Smooth muscle cell (in vitro differentiated cells): Measurements from ENCODE around the gene FILIP1L. TPM values are rescaled to one million over a fixed set of nuclear protein-coding genes. Genes with fewer than 3 reads are reported as not detected.

Experiments
- DNase-seq: peaks from one replicate; lab custom pipeline; 2025; ENCODE audit not compliant: unreplicated experiment; lab: John Stamatoyannopoulos, UW
- H2AFZ ChIP-seq: fragments of 200-600 bp; sonication (generic); 2 replicates; pipeline ENCODE4 v1.6.0; 2016; ENCODE audit warnings: antibody characterized with exemption, low read depth, mild to moderate bottlenecking
- H3F3A ChIP-seq: fragments of 200-600 bp; sonication (generic); 2 replicates; pipeline ENCODE4 v1.6.0; 2017; ENCODE audit warnings: antibody characterized with exemption, low read depth
- H3K27ac ChIP-seq: fragments of 200-600 bp; sonication (generic); 2 replicates; pipeline ENCODE4 v1.5.1; 2016; ENCODE audit warnings: low read depth, mild to moderate bottlenecking
- H3K27me3 ChIP-seq: fragments of 200-600 bp; sonication (generic); 2 replicates; pipeline ENCODE4 v1.6.1; 2016; ENCODE audit warnings: low read depth, mild to moderate bottlenecking
- H3K36me3 ChIP-seq: fragments of 200-600 bp; sonication (generic); 2 replicates; pipeline ENCODE4 v1.5.1; 2016; ENCODE audit warnings: low read depth
- H3K4me1 ChIP-seq: fragments of 200-600 bp; sonication (generic); 2 replicates; pipeline ENCODE4 v1.5.1; 2016; ENCODE audit warnings: low read depth
- H3K4me2 ChIP-seq: fragments of 200-600 bp; sonication (generic); 2 replicates; pipeline ENCODE4 v1.6.0; 2016; ENCODE audit warnings: mild to moderate bottlenecking
- H3K4me3 ChIP-seq: fragments of 200-600 bp; sonication (generic); 2 replicates; pipeline ENCODE4 v1.5.1; 2016; ENCODE audit warnings: mild to moderate bottlenecking
- H3K79me2 ChIP-seq: fragments of 200-600 bp; sonication (generic); 2 replicates; pipeline ENCODE4 v1.6.0; 2016; ENCODE audit warnings: low read depth, mild to moderate bottlenecking
- H3K9ac ChIP-seq: fragments of 200-600 bp; sonication (generic); 2 replicates; pipeline ENCODE4 v1.6.0; 2016; ENCODE audit warnings: low read depth
- H3K9me3 ChIP-seq: fragments of 200-600 bp; sonication (generic); replicated peaks from 2 replicates; pipeline ENCODE4 v1.5.1; 2016; ENCODE audit warnings: low read depth
- H4K20me1 ChIP-seq: fragments of 200-600 bp; sonication (generic); 2 replicates; pipeline ENCODE4 v1.6.0; 2016; ENCODE audit warnings: low read depth
- CTCF ChIP-seq: fragments of 200-600 bp; sonication (generic); IDR thresholded peaks from 2 replicates; pipeline ENCODE4 v1.5.1; 2017; ENCODE audit warnings: borderline replicate concordance, mild to moderate bottlenecking, antibody characterized with exemption; ENCODE audit not compliant: insufficient read depth, poor library complexity, severe bottlenecking
- WGBS: methylation state at CpG from one replicate; pipeline ENCODE4 v1.1.7; 2016; ENCODE audit warnings: low lambda C conversion rate; 5-methylcytosine and 5-hydroxymethylcytosine counted together
- polyA plus RNA-seq: library from polyadenylated mRNA; unstranded; fragments of >200 nt; fragmentation: Nextera tagmentation; extraction: Ambion mirVana; gene quantifications from 2 replicates; pipeline ENCODE4 v1.2.1, GENCODE V29; 2016
- total RNA-seq: library from RNA; depleted of rRNA; stranded (reverse); fragments of >200 nt; gene quantifications from 2 replicates; pipeline ENCODE4 v1.2.3, GENCODE V29; 2014

Gene FILIP1L
- total and polyA plus RNA-seq, 2 experiments from 2014 or later: 56.2 to 104 TPM

GRCh38 chr3:100129941-100130340 is 15.6 kb upstream of the FILIP1L start:
- Histone ChIP-seq H4K20me1 (no peaks in the 10 kb centered on the region), H3K27me3 (no peaks in the 10 kb centered on the region), H3K79me2 (no peaks in the 10 kb centered on the region), H3F3A (peaks cover 3% of the 10 kb centered on the region), H3K4me1 (no peaks in the 10 kb centered on the region), H3K4me3 (no peak overlapping the region), H3K27ac (no peak overlapping the region), H3K9me3 (no peaks in the 10 kb centered on the region), H2AFZ (no peak overlapping the region), H3K4me2 (no peak overlapping the region), H3K36me3 (no peaks in the 10 kb centered on the region), H3K9ac (no peak overlapping the region)
- TF ChIP-seq CTCF: no peak
- 90% methylated on average over 1 of the region's 1 CpG for WGBS
- DNase-seq: no peak

GRCh38 chr3:100128565-100128964 is 14.3 kb upstream of the FILIP1L start:
- WGBS: 93% methylated on average over 5 of the region's 5 CpGs
- H3K36me3 ChIP-seq: no peaks in the 10 kb centered on the region
- H3K4me1 ChIP-seq: no peaks in the 10 kb centered on the region
- no peak overlapping the region for H3K9ac ChIP-seq
- H3K4me3 ChIP-seq: no peak overlapping the region
- H3F3A ChIP-seq: peaks cover 3% of the 10 kb centered on the region
- H2AFZ ChIP-seq: no peak overlapping the region
- DNase-seq: no peak
- H3K9me3 ChIP-seq: no peaks in the 10 kb centered on the region
- TF ChIP-seq CTCF: no peak
- no peaks in the 10 kb centered on the region for H3K79me2 ChIP-seq
- H4K20me1 ChIP-seq: no peaks in the 10 kb centered on the region
- no peaks in the 10 kb centered on the region for H3K27me3 ChIP-seq
- no peak overlapping the region for H3K4me2 ChIP-seq
- H3K27ac ChIP-seq: no peak overlapping the region

- WGBS: 60% methylated on average over 2 of the region's 2 CpGs
Observed at GRCh38 chr3:100127792-100128191, 13.5 kb upstream of the FILIP1L start.

More at GRCh38 chr3:100127792-100128191, 13.5 kb upstream of the FILIP1L start:
- no peak overlapping the region for H3K9ac ChIP-seq
- no peak for TF ChIP-seq CTCF
- no peaks in the 10 kb centered on the region for H3K27me3 ChIP-seq
- H4K20me1 ChIP-seq: no peaks in the 10 kb centered on the region
- no peaks in the 10 kb centered on the region for H3K9me3 ChIP-seq
- H3K4me1 ChIP-seq: no peaks in the 10 kb centered on the region
- no peak overlapping the region for H3K27ac ChIP-seq
- H3K4me3 ChIP-seq: no peak overlapping the region
- H3F3A ChIP-seq: peaks cover 3% of the 10 kb centered on the region
- no peaks in the 10 kb centered on the region for H3K79me2 ChIP-seq
- DNase-seq: no peak
- no peak overlapping the region for H3K4me2 ChIP-seq
- H2AFZ ChIP-seq: no peak overlapping the region
- no peaks in the 10 kb centered on the region for H3K36me3 ChIP-seq
